Measurements from ENCODE around the gene RNF224.

RNF224 gene

GRCh38 chr9:137245450-137246421 is 18.4 kb downstream of the RNF224 start:
- no peak overlapping the region for H3K4me3 ChIP-seq (replicated peaks in 1 of 2; ENCODE audit: low read depth in 2 of 2, low read length in 2 of 2)
- no peak for DNase-seq (ENCODE audit: low read depth in 2 of 2)
- no peak for TF ChIP-seq CTCF (IDR thresholded peaks at IDR 0.05; ENCODE audit: low read depth, low read length)

- no peak for DNase-seq (ENCODE audit: low read depth in 2 of 2)
- TF ChIP-seq CTCF (IDR thresholded peaks at IDR 0.05; ENCODE audit: low read depth, low read length), result no peak
- H3K4me3 ChIP-seq (replicated peaks in 1 of 2; ENCODE audit: low read depth in 2 of 2, low read length in 2 of 2), result no peak overlapping the region
Measured at GRCh38 chr9:137247135-137247915, 20.0 kb downstream of the RNF224 start.

GRCh38 chr9:137247916-137248175 is 20.5 kb downstream of the RNF224 start:
- DNase-seq (ENCODE audit: low read depth in 2 of 2), result no peak
- no peak overlapping the region for H3K4me3 ChIP-seq (replicated peaks in 1 of 2; ENCODE audit: low read depth in 2 of 2, low read length in 2 of 2)
- no peak for TF ChIP-seq CTCF (IDR thresholded peaks at IDR 0.05; ENCODE audit: low read depth, low read length)

- no peak for TF ChIP-seq CTCF (IDR thresholded peaks at IDR 0.05; ENCODE audit: low read depth, low read length)
- DNase-seq (ENCODE audit: low read depth in 2 of 2), result no peak
Measured at GRCh38 chr9:137250329-137251193, 23.3 kb downstream of the RNF224 start.

GRCh38 chr9:137251194-137251461 is 23.8 kb downstream of the RNF224 start, which contains the start of gene STPG3:
Gene STPG3, plus strand, starts transcription at chr9:137251286. Its CDS starts 1 bp downstream, at chr9:137251287.
- DNase-seq (ENCODE audit: low read depth in 2 of 2), result no peak
- TF ChIP-seq CTCF (IDR thresholded peaks at IDR 0.05; ENCODE audit: low read depth, low read length), result no peak
- no peak within 1 kb of the TSS for H3K4me3 ChIP-seq (replicated peaks in 1 of 2; ENCODE audit: low read depth in 2 of 2, low read length in 2 of 2)

More at GRCh38 chr9:137250329-137251193, 23.3 kb downstream of the RNF224 start:
- H3K4me3 ChIP-seq (replicated peaks in 1 of 2; ENCODE audit: low read depth in 2 of 2, low read length in 2 of 2), result no peak overlapping the region

GRCh38 chr9:137251490-137252268 is 24.4 kb downstream of the RNF224 start:
- DNase-seq (ENCODE audit: low read depth in 2 of 2), result no peak
- no peak for TF ChIP-seq CTCF (IDR thresholded peaks at IDR 0.05; ENCODE audit: low read depth, low read length)
- no peak overlapping the region for H3K4me3 ChIP-seq (replicated peaks in 1 of 2; ENCODE audit: low read depth in 2 of 2, low read length in 2 of 2)

Measured in cardiac fibroblast (primary cell).